GM20000 (cell line): ENCODE data around the gene CD72.
A peak's percentile ranks its signal among the peaks of the same experiment; 100 is the strongest.

Experiments used
- DNase-seq: peaks from one replicate; pipeline ENCODE4 v3.0.0; 2012; ENCODE audit warnings: low spot score
- CTCF ChIP-seq: IDR thresholded peaks from 2 replicates; pipeline ENCODE4 v1.5.1; 2012; ENCODE audit warnings: mild to moderate bottlenecking, control low read depth; ENCODE audit errors: extremely low read depth, missing control alignments

The CD72 gene, protein sequence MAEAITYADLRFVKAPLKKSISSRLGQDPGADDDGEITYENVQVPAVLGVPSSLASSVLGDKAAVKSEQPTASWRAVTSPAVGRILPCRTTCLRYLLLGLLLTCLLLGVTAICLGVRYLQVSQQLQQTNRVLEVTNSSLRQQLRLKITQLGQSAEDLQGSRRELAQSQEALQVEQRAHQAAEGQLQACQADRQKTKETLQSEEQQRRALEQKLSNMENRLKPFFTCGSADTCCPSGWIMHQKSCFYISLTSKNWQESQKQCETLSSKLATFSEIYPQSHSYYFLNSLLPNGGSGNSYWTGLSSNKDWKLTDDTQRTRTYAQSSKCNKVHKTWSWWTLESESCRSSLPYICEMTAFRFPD

GRCh38 chr9:35618325-35618727, at the start of gene CD72:
Gene CD72, minus strand, starts transcription at chr9:35618413. Its CDS starts 110 bp downstream, at chr9:35618303.
- DNase-seq: peak; percentile 59
- no peak for TF ChIP-seq CTCF

DNA sequence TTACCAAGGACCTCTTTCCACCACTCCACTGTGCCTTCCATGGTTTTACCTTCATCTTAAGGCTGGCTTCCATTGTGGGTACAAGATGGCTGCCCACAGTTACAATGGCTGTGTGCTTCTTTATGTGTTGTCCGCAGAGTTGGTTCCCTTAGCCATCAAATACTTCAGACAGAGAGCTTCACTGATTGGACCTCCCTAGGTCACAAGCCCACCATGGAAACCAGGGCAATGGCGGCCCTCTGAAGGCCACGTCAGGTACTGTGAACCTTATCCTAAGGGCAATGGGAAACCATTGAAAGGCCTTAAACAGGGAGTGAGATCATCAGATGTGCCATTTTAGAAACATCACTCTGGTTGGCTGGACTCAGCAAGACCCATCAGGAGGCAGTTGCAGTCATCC, 49.7 kb upstream of the CD72 start:
- no peak for TF ChIP-seq CTCF

GRCh38 chr9:35666549-35666948, 48.3 kb upstream of the CD72 start:
- no peak for TF ChIP-seq CTCF
- DNase-seq: no peak

More for the DNA sequence above, 49.7 kb upstream of the CD72 start:
- DNase-seq: no peak

- TF ChIP-seq CTCF: no peak
- no peak for DNase-seq
Observed at GRCh38 chr9:35666045-35666444, 47.8 kb upstream of the CD72 start.

DNA sequence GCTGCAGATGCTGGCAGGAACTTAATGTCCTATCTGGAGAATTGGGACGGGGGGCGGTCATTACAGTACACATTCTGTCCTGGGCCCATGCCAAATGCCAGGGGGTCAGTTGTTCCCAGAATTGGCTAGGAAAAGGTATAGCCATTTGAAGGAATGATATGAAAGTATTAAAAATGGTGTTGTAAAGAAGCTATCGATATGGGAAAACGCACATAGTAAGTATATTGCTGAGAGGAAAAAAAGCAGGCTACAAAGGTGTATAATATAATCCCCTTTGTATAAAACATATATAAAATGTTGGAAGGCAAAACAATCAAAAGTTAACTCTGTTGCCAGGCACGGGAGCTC, 47.2 kb upstream of the CD72 start:
- no peak for TF ChIP-seq CTCF

GRCh38 chr9:35664531-35665470, 46.6 kb upstream of the CD72 start, which contains the start of gene ARHGEF39:
Gene ARHGEF39, minus strand, starts transcription at chr9:35665195. Its CDS starts 26 bp downstream, at chr9:35665169.
- peak; percentile 93 for DNase-seq
- peak; percentile 46 for TF ChIP-seq CTCF

More for the DNA sequence above, 47.2 kb upstream of the CD72 start:
- DNase-seq: no peak

- DNase-seq: no peak
- no peak for TF ChIP-seq CTCF
Observed at GRCh38 chr9:35662437-35662836, 44.2 kb upstream of the CD72 start.
